PFSK-1 (cell line): ENCODE measurements around the gene SLIT3.

Source experiments
- SIN3A ChIP-seq: IDR thresholded peaks from 2 replicates; pipeline ENCODE4 v1.6.1; 2012; ENCODE audit warnings: mild to moderate bottlenecking, low read length, moderate library complexity, borderline replicate concordance; ENCODE audit not compliant: insufficient read depth
- TAF1 ChIP-seq: IDR thresholded peaks from 2 replicates; pipeline ENCODE4 v1.6.1; 2012; ENCODE audit warnings: low read length, control low read depth, borderline replicate concordance; ENCODE audit not compliant: insufficient read depth
- TF ChIP-seq, protein P1 (sequence below), 2 experiments: IDR thresholded peaks; 2 replicates each; pipeline versions ENCODE4 v1.6.1 to v1.8.0; 2011 to 2012; ENCODE audit warnings: low read depth in 2 of 2, low read length in 2 of 2, control low read depth in 1 of 2, inconsistent platforms in 1 of 2, mild to moderate bottlenecking in 1 of 2, moderate library complexity in 1 of 2; ENCODE audit not compliant: insufficient read depth in 1 of 2

- TF ChIP-seq, protein P1, sequence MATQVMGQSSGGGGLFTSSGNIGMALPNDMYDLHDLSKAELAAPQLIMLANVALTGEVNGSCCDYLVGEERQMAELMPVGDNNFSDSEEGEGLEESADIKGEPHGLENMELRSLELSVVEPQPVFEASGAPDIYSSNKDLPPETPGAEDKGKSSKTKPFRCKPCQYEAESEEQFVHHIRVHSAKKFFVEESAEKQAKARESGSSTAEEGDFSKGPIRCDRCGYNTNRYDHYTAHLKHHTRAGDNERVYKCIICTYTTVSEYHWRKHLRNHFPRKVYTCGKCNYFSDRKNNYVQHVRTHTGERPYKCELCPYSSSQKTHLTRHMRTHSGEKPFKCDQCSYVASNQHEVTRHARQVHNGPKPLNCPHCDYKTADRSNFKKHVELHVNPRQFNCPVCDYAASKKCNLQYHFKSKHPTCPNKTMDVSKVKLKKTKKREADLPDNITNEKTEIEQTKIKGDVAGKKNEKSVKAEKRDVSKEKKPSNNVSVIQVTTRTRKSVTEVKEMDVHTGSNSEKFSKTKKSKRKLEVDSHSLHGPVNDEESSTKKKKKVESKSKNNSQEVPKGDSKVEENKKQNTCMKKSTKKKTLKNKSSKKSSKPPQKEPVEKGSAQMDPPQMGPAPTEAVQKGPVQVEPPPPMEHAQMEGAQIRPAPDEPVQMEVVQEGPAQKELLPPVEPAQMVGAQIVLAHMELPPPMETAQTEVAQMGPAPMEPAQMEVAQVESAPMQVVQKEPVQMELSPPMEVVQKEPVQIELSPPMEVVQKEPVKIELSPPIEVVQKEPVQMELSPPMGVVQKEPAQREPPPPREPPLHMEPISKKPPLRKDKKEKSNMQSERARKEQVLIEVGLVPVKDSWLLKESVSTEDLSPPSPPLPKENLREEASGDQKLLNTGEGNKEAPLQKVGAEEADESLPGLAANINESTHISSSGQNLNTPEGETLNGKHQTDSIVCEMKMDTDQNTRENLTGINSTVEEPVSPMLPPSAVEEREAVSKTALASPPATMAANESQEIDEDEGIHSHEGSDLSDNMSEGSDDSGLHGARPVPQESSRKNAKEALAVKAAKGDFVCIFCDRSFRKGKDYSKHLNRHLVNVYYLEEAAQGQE (IDR thresholded peaks at IDR 0.05; ENCODE audit: insufficient read depth in 1 of 2, low read depth in 2 of 2, low read length in 2 of 2): no peak
- TF ChIP-seq SIN3A: no peak
- no peak for TF ChIP-seq TAF1
Observed at GRCh38 chr5:168976311-168976970, 324.5 kb downstream of the SLIT3 start.
